GM11168 (cell line): ENCODE results near the gene CTNNA3.

ENCODE experiments used
- in situ Hi-C: fragments of 300-500 bp; cut with MboI; formaldehyde crosslinking; loops from one replicate; pipeline ENCODE4 v1.12.0; 2022; ENCODE audit warnings: low sequenced_read_pairs; ENCODE audit not compliant: unreplicated experiment

The CTNNA3 gene

DNA sequence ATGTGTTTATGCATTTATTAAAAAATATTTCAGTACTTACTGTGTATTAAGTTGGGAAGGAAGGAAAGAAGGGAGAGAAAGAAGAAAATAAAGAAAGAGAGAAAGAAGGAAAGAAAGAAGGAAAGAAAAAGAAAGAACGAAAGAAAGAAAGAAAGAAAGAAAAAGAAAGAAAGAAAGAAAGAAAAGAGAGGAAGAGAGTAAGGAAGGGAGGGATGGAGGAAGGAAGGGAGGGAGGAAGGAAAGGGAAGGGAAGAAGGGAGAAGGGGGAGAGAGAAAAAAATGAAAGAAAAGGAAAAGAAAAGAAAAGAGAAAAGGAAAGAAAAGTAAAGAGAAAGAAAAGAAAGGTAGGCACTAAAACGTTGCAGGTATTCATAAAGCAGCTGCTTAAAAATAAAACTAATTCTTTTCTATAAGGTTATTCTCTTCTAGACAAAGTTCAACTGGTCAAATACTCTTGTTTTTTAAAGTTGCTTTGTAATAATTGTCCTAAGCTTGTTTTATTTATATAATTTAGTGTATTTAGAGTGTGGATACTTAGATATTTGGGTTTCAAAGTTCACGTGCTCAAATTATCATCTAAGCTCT lies 1473.4 kb downstream of the CTNNA3 start:
- in situ Hi-C loops, result no loop called here

- in situ Hi-C loops, result no loop called here
Measured at GRCh38 chr10:66218981-66219587, 1476.9 kb downstream of the CTNNA3 start.

DNA sequence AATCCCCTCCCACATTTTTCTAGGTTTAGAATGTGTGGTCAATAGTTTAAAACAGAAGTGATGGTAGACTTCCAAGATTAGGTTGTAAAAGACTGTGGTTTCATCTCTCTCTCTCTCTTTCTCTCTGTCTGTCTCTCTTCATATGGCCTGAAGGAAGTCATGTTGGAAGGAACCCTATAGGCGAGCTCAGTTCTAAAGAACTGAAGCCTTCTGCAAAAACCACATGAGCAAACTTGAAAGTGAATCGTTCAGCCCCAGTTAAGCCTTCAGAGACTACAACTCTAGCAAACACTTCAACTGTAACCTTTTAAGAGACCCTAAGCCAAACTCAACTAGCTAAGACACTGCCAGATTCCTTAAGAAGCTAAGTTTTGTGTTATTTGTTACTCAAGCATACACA lies 1477.7 kb downstream of the CTNNA3 start:
- in situ Hi-C loops, result no loop called here

DNA sequence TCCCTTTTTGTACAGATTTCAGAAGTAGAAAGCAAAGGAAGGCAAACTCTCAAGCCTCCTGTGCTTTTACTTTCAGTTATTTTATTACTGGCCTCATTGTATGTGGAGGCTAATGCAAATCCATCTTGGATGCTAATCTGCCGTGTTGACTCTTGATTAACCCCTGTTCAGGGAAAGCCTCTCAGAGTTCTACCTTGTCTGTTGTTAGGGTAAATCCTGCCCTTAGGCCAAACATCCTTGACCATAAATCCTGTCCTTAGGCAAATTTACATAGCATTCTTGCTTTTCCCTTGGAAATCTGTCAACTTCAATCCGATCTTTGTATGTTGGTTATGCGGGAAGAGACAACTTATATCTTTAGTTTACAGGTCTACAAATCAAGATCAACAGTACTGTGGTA lies 1480.1 kb downstream of the CTNNA3 start:
- in situ Hi-C loops, result no loop called here

GRCh38 chr10:66214721-66215404 lies 1481.1 kb downstream of the CTNNA3 start:
- in situ Hi-C loops, result no loop called here

DNA sequence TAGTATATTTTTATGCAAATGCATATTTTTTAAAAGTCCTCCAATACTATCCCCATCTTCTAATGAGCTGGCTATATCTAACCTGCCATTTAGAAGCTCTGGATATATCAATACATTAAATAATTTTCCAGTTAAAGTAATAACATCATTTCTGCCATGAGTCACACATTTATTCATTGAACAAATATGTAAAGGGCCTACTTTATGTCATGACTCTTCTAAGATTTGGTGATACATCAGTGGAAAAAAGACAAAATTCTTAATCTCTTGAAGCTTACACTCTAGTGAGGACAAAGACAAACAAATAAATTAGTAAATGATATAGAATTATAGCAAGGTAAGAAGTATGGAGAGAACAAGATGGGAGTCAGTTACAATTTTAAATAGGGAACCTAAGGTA lies 1487.0 kb downstream of the CTNNA3 start:
- in situ Hi-C loops, result no loop called here

- in situ Hi-C loops, result no loop called here
Measured at GRCh38 chr10:66204838-66205237, 1491.2 kb downstream of the CTNNA3 start.

GRCh38 chr10:66202101-66202500 lies 1493.9 kb downstream of the CTNNA3 start:
- in situ Hi-C loops, result no loop called here

- in situ Hi-C loops, result no loop called here
Measured at GRCh38 chr10:66192162-66192831, 1503.7 kb downstream of the CTNNA3 start.

GRCh38 chr10:66190413-66190812 lies 1505.6 kb downstream of the CTNNA3 start:
- in situ Hi-C loops, result no loop called here

- in situ Hi-C loops, result no loop called here
Measured at GRCh38 chr10:66189271-66189670, 1506.7 kb downstream of the CTNNA3 start.

DNA sequence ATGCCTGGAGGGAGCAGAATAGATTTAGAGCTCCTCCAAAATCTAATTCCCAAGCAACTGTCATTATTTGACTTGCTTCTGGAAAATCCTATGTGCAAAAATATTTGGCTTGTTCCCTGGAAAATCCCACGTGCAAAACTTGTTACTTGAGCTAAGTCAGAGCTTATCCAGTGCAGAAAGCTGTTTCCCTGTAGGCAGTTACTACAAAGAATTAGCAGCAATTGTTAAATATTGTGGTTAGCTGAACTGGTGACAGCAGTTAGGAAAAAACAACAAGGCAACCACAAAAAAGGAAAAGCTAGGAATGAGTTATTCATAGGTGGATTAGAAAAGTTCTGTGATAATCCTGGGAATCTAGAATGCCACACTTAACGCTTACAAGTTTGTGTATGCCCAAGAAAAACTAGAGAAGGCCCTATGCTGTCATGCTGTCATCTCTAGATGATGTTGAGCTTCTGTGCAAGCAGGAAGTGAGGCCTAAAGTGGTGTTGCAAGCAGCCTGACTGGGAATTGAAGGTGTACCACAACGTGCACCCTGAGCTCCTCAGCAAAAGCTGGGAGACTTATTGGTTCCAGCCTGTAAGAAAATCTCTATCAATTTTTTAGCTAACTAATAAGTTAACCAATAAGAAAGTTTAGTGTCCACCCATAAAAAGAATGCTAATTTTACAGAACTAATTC lies 1508.8 kb downstream of the CTNNA3 start:
- in situ Hi-C loops, result no loop called here

DNA sequence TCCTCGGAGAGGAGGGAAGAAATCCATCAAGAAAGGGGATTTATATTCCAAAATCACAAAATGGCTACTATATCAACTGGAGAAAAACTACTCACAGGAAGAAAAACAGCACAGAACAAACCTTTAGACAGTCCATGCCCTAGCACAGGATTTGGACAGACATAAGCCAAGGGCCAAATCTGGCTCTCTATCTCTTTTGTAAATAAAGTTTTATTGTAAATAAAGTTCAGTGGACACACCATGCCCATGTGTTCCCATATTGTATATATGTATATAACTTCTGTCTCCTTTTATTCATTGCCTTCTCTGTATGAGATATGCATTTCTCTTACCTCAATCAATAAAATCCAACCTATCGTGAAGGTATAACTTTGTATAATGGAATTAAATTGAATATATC lies 1513.0 kb downstream of the CTNNA3 start:
- in situ Hi-C loops, result no loop called here

GRCh38 chr10:66180581-66181318 lies 1515.2 kb downstream of the CTNNA3 start:
- in situ Hi-C loops, result no loop called here

DNA sequence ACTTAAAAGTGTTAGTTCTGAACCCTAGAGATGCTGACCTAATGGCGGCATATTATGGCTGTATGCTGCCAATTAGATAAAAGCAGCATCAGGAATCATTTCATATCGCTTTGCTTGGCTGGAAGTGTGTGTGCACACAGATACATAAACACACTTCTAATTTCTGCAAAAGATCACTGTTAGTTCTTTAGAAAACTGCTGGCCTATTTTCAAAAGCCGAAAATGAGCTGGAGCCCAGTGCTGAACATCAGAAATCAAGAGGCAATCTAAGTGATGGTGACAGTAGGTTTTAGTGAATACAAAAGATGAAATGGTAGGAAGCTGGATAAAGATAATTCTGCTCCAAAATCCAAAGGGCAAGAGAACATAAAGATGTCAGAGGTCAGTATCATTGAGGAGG lies 1516.0 kb downstream of the CTNNA3 start:
- in situ Hi-C loops, result no loop called here

- in situ Hi-C loops, result no loop called here
Measured at GRCh38 chr10:66176772-66177171, 1519.2 kb downstream of the CTNNA3 start.

DNA sequence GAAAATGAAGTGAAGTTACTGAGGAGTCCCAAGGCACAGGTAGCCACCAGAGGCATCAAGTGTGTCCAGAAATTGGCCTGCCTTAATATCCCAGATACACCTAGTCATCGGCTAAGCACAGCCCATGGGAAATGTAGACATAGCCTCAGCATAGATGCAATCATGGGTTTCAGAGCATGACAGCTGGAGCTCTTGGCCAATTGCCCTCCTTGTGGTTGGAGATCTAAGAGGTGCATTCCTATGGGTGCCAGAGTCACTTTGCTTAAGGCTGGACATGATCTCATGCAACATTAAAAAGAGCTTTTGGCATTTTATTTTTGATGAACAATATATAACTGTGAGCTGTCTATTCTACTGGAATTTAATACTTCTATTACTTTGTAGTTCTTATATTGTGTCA lies 1528.2 kb downstream of the CTNNA3 start:
- in situ Hi-C loops, result no loop called here

DNA sequence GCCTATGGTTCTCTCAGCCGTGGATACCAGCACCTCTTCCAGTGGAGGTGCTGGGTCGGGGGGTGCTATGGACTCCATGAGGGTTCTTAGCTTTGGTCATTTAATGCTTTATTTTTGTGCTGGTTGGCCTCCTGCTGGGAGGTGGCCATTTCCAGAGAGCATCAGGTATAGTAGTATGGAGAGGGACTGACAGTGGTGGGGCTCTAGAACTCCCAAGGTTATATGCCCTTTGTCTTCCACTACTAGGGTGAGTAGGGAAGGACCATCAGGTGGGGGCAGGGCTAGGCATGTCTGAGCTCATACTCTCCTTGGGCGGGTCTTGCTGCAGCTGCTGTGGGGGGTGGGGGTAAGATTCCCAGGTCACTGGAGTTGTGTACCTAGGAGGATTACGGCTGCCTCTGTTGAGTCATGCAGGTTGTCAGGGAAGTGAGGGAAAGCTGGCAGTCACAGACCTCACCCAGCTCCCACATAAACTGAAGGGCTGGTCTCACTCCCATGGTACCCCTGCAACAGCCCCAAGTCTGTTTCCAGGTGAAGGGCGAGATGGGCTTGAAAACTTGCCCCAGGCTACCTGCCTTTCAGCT lies 1533.3 kb downstream of the CTNNA3 start:
- in situ Hi-C loops, result no loop called here

GRCh38 chr10:66151346-66151745 lies 1544.6 kb downstream of the CTNNA3 start:
- in situ Hi-C loops, result no loop called here

GRCh38 chr10:66148312-66148711 lies 1547.7 kb downstream of the CTNNA3 start:
- in situ Hi-C loops, result no loop called here
